HG03060 (cell line): ENCODE data around the gene DAZAP1.

Experiments
- ATAC-seq: cut with Tn5 transposase; IDR thresholded peaks from one replicate; pipeline ENCODE4 v1.9.1; 2021; ENCODE audit warnings: low read depth, moderate number of reproducible peaks; ENCODE audit not compliant: unreplicated experiment

DAZAP1 gene

DNA sequence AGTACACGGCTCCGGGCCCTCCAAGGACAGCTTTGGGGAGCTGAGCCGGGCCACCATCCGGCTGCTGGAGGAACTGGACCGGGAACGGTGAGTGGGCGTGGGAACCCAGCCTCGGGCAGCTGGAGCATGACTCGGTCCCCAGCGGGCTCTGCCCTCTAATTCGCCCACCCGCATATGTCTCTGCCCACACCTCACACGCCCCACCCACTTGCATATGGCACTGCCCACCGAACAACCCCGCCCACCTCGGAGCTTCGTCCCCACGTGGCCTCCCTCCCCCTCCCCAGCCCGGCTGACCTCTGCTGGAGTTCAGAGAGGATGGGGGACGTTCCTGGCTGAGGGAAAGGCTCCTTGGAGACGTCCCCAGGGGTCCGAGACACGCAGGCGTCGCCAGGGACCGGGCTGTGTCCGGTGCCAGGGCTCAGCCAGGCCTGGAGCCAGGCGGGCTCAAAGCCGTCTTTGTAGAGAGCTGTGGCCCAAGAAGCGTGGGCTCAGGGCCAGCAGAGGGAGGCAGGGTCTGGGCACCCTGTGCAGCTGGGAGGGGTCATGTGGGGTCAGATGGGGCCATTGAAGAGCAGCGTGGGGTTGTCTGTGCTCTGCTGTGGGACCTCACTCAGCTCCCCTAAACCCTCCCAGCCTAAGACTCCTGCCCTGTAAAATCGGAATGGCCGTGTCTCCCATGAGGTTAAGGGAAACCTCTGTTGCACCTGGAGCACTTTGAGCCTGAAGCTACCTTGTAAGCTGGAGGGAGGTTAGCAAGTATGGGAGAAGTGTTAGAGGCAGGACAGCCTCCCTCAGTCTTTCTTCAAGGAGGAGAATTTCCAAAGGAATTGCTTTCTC lies 46.4 kb downstream of the DAZAP1 start:
- no peak for ATAC-seq

- no peak for ATAC-seq
Observed at GRCh38 chr19:1455002-1455335, 47.6 kb downstream of the DAZAP1 start.

DNA sequence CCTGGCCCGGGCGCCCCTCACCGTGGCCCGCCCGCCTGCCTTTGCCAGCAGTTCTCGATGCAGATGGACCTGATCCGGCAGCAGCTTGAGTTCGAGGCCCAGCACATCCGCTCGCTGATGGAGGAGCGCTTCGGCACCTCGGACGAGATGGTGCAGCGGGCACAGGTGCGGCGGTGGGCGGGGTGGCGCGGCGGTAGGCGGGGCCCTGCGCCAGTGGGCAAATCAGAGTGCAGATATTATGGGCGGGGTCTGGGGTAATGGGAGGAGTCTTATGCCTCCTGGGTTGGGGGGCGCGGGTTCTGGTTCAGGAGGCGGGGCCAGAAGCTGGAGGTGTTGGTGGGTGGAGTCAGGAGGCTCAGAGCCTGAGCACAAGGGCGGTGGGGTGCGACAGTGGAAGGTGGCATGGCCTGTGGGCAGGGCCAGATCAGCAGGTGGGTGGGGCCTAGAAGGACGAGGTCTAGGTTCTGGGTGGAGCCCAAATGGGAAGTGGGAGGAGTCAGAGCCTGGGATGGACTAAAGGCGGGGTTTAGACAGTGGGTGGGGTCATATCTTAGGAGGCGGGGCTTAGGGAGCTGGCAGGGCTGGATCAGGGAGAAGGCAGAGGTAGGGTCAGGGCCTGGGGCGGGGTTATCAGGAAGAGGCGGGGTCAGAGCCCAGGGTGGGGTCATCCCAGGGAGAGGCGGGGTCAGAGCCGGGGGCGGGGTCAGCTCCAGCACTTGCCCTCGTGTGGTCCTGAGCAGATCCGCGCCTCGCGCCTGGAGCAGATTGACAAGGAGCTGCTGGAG lies 48.1 kb downstream of the DAZAP1 start:
- ATAC-seq = no peak

- no peak for ATAC-seq
Observed at GRCh38 chr19:1456121-1456900, 48.9 kb downstream of the DAZAP1 start.

- no peak for ATAC-seq
Observed at GRCh38 chr19:1457031-1457739, 49.8 kb downstream of the DAZAP1 start.

DNA sequence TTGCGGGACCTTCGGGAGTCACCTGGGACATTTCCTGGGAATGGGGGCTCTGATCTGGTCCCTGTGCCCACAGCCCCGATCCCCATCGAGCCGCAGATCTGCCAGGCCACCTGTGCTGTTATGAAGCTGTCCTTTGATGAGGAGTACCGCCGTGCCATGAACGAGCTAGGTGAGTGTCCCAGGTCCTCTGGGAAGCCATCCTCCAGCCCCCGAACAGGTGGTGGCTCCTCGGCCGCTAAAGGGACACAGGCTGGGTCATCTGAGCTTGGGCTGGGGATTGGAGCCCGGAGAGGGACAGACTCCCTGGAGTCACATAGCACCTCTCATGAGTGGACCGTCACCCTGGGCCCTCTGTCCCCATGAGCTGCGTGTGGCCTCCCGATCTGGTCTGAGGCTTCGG lies 50.5 kb downstream of the DAZAP1 start:
- no peak for ATAC-seq

- no peak for ATAC-seq
Observed at GRCh38 chr19:1459479-1459878, 52.1 kb downstream of the DAZAP1 start.

GRCh38 chr19:1460033-1460995 lies 52.9 kb downstream of the DAZAP1 start:
- no peak for ATAC-seq

GRCh38 chr19:1461862-1462261 lies 54.5 kb downstream of the DAZAP1 start:
- no peak for ATAC-seq

GRCh38 chr19:1465191-1466016 lies 58.0 kb downstream of the DAZAP1 start:
- no peak for ATAC-seq

DNA sequence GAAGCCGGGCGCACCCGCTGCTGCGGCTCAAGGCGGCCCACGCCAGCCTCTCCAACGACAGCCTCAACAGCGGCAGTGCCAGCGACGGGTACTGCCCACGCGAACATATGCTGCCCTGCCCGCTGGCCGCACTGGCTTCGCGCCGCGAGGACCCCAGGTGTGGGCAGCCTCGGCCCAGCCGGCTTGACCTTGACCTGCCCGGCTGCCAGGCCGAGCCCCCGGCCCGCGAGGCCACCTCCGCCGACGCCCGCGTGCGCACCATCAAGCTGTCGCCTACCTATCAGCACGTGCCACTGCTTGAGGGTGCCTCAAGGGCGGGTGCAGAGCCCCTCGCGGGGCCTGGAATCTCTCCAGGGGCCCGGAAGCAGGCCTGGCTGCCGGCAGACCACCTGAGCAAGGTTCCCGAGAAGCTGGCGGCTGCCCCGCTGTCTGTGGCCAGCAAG lies 58.7 kb downstream of the DAZAP1 start:
- ATAC-seq = no peak

- ATAC-seq = no peak
Observed at GRCh38 chr19:1466461-1467214, 59.3 kb downstream of the DAZAP1 start.

GRCh38 chr19:1467215-1467489 lies 59.8 kb downstream of the DAZAP1 start:
- ATAC-seq = no peak

DNA sequence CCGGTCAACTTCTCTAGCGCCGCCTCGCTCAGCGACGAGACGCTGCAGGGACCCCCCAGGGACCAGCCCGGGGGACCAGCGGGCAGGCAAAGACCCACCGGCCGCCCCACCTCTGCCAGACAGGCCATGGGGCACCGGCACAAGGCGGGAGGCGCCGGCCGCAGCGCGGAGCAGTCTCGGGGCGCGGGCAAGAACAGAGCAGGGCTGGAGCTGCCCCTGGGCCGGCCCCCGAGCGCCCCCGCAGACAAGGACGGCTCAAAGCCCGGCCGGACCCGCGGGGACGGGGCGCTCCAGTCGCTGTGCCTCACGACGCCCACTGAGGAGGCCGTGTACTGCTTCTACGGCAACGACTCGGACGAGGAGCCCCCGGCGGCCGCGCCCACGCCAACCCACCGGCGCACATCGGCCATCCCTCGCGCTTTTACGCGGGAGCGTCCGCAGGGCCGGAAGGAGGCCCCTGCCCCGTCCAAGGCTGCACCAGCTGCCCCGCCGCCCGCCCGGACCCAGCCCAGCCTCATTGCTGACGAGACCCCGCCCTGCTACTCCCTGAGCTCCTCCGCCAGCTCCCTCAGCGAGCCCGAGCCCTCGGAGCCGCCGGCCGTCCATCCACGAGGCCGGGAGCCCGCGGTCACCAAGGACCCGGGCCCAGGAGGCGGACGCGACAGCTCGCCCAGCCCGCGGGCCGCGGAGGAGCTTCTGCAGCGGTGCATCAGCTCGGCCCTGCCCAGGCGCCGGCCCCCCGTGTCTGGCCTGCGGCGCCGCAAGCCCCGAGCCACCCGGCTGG lies 60.3 kb downstream of the DAZAP1 start:
- ATAC-seq = no peak

DNA sequence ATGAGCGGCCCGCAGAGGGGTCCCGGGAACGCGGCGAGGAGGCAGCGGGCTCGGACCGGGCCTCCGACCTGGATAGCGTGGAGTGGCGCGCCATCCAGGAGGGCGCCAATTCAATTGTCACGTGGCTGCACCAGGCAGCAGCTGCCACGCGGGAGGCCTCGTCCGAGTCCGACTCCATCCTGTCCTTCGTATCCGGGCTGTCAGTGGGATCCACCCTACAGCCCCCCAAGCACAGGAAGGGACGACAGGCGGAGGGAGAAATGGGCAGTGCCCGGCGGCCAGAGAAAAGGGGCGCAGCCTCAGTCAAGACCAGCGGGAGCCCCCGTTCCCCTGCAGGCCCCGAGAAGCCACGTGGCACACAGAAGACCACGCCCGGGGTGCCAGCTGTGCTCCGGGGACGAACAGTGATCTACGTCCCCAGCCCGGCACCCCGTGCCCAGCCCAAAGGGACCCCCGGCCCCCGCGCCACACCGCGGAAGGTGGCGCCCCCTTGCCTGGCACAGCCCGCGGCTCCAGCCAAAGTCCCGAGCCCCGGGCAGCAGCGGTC lies 61.0 kb downstream of the DAZAP1 start:
- no peak for ATAC-seq

DNA sequence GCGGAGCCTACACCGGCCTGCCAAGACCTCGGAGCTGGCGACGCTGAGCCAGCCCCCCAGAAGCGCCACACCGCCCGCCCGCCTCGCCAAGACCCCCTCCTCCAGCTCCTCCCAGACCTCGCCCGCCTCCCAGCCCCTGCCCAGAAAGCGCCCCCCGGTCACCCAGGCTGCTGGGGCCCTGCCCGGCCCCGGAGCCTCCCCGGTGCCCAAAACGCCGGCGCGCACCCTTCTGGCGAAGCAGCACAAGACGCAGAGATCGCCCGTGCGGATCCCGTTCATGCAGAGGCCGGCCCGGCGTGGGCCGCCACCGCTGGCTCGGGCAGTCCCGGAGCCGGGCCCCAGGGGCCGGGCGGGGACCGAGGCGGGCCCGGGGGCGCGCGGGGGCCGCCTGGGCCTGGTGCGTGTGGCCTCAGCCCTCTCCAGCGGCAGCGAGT lies 61.5 kb downstream of the DAZAP1 start:
- no peak for ATAC-seq
